H4 (cell line): ENCODE data around the gene ICA1. TPM values are rescaled to one million over a fixed set of nuclear protein-coding genes. Genes with fewer than 3 reads are reported as not detected.

Experiments
- DNase-seq: peaks from one replicate; pipeline ENCODE4 v3.0.0-alpha.2; 2015; ENCODE audit warnings: low spot score
- total RNA-seq: library from RNA; depleted of rRNA; stranded (reverse); fragments of >200 nt; shearing (Covaris generic); gene quantifications from 2 replicates; pipeline ENCODE4 v1.2.3, GENCODE V29; 2014

ICA1 gene
- total RNA-seq, 1 experiment from 2014 or later = 6.4 TPM

DNA sequence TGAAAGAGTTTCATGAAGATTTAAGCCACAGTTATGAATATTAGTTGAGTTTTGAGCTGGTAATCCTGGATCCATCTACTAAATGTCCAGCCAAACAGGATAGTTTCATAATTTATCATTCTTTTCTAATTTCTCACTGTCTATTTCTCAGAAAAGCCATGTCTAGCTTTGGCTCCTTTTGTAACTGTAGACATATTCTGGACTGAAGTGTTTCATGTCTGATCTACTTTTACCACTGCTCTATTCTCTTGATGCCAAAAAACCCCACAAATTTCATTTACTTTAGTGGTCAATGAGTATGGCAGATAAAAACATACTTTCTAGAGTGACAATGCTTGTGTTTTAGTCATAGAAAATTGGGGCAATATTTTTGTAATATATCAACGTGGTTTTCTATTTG lies 61.2 kb downstream of the ICA1 start:
- DNase-seq = no peak

GRCh38 chr7:8200316-8200715 lies 61.7 kb downstream of the ICA1 start:
- no peak for DNase-seq

DNA sequence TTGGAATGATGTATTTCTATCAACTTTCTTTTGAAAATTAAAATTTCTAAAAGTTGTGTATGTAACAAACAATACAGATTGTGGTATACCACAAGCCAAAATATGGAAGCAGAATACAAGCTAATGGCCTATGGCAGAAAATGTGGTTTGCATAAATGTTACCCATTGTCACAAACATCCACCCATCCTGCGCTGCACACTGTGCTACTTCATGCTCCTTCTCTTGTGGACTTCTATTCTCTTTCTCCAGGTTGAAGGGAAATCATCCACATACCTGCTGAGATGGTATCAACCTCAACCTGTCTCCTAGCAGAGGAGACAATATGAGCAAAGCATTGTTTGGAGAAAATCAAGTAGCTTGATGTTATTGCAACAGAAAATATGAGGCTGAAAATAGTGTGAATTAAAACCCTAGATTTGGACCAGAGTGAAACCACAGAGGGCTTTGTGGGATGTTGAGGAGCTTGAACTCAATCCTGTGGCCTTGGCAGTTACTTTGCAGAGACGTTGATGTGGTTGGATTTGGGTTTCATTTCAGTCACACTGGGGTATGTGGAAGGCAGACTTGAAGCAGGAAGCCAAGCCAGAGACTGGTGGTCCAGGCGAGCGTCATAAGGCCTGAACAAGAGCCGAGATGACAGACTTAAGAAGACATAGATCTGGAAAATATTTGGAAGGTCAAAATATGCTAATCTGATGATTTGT lies 63.8 kb downstream of the ICA1 start:
- no peak for DNase-seq

- no peak for DNase-seq
Observed at GRCh38 chr7:8192897-8193296, 69.1 kb downstream of the ICA1 start.

DNA sequence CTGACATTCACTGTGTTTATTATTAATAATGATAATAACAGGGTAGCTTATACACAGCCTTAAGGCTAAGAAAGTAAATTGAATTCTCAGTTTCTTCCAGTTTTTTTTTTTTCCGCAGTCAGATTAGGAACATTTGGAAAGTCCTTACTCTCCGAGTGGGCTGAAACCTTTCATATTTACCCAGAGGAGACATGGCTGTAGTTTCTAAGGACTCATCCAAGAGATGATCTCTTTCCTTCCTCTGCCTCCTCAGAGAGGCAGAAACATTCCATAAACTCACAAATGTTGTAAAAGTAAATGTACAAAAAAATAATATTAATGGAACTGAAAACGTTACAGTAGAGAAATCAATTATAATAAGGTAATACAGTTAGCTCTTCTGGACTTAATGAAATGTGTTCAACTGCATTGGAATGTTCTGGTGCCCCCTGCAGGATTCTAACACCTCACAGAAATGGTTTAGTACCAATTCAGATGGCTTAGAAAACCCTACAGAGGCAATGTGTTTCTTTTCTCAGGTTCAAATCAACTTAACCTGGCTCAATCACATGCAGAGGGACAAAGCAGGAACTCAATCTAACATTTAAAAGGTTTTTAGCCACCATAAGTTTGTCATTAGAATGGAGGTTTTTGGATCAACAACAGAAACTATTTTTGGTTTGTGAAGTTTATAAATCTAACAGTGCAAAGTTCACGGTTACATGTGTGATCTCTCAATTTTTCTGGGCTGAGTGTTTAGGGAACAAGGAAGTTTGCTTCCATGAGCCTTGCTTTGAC lies 71.7 kb downstream of the ICA1 start:
- DNase-seq = peak; percentile 71

- no peak for DNase-seq
Observed at GRCh38 chr7:8189625-8190024, 72.3 kb downstream of the ICA1 start.

DNA sequence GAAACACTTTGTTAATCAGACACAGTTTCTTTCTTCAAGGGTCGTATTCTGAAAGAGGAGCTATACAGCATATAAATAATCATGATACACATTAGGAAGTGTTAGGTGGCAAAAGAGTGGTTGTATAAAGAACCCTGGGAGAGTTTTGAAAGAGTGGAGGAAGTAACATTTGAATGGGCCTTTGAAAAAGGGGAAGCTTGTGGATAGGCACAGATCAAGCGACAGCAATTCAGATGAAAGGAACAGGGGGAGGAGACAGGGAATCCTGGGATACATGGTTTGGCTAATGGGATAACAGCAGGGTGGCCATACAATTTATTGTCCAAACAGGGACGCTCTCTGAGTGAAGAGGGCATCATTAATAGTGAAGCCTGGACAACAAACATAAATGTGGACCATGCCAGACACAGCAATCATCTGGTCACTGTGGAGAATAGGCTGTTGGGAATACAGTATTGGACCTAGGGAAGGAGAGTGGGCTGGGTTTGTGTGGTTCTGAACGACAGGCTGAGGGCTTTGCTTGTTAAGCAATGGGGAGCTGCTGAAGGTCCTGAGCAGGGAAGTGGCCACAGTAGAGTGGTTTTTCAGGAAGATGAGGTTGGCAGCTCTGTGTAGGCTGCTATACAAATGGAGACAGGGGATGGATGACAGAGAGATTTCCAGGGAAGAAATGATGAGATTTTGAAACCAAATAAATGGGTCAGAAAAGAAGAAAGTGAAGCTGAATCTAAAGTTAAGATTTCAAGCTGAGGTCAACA lies 75.9 kb downstream of the ICA1 start:
- no peak for DNase-seq

GRCh38 chr7:8184221-8184620 lies 77.7 kb downstream of the ICA1 start:
- DNase-seq = no peak

GRCh38 chr7:8179486-8179885 lies 82.5 kb downstream of the ICA1 start:
- no peak for DNase-seq

DNA sequence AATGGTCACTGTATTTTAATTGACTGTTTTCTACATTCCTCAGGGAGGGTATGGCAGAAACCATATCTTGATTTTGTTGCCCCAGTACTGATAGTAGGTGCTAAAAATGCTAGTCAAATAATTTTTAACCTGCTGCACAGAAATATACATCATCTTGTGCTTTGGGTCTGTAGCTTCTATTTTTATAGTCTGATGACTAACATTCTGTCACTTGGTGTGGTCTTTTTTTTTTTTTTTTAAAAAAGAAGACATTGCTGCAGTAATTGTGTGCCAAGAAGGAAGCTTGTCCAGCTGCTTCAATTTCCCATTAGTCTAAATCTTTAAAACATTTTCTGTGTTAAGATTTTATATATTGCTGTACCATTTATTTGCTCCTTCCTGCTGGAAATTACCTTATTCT lies 83.6 kb downstream of the ICA1 start:
- no peak for DNase-seq

DNA sequence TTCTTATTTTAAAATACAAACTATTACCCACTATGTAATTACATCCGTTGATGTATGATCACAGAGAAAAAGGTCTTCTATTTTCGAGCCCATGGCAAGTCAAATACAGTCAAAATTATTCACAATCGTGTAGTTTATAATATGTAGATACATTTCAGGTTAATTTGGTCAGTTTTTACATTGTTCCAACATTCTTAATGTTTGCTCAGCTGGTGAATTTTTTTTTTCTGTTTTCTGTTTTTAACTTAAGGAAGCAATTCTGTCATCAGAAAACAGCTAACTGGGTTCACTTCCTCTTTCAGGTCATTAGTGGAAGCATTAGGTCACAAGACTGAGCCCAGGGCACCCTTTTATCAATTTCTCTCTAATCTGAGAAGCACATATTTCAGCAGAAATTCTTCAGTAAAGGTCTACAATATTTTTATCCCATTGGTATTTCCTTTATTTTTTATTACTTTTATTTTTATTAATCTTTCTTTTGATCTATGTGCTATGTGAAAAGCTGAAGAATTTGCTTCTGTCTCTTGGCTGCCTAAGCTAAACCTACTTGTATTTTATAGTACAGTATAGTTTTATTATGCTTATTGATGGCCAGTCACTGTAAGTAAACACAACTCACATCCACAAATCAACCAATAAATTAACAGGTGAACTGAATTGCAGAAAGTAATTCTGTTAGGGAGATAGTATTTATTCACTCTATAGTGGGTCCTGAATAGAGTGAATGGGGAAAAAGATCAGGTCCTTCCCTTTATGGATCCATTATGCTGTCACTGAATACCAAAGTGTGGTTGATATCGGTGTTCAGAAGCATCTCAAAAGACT lies 84.6 kb downstream of the ICA1 start:
- no peak for DNase-seq

- DNase-seq = no peak
Observed at GRCh38 chr7:8176370-8177081, 85.4 kb downstream of the ICA1 start.

GRCh38 chr7:8175929-8176369 lies 86.0 kb downstream of the ICA1 start:
- DNase-seq = no peak

- no peak for DNase-seq
Observed at GRCh38 chr7:8172372-8173354, 89.3 kb downstream of the ICA1 start.

GRCh38 chr7:8169171-8169570 lies 92.8 kb downstream of the ICA1 start:
- DNase-seq = no peak

- DNase-seq = no peak
Observed at GRCh38 chr7:8168336-8168735, 93.6 kb downstream of the ICA1 start.

DNA sequence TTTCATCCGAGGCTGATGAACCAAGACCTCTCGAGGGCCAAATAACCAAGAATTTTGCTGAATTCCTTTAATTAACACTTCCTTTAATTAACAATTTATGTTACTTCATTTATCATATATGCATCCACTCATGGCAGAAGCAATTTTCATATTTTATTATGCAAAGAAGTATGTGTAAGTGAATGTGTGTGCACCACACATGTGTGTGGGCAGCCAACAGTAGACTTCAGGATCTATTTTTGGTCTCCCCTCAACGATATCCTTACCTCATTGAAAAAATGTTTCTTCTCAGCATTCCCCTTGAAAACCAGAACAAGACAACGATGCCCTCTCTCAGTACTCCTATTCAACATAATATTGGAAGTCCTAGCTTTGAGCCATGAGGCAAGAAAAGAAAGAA lies 96.8 kb downstream of the ICA1 start:
- no peak for DNase-seq

DNA sequence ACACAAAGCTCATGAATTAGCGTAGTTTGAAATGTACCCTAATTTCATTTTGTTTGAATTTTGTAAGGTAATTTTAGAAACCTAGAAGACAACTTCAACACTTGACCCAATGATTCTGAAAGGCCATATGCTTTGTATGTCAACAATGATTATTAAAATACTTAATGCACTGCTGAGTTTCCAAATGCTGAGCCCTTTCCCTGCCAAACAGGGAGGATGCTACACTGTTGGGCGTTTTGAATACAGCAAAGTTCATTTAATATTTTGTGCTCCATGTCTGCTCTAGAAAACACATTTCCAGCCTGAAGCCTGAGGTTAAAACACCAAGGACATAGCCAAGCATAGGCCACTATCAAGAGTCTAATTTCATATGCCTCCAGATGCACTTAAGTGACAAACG lies 99.8 kb downstream of the ICA1 start:
- no peak for DNase-seq

- no peak for DNase-seq
Observed at GRCh38 chr7:8161364-8161828, 100.6 kb downstream of the ICA1 start.
